KMS-11 (cell line): ENCODE results near the gene TFF3.

Source experiments
- H2AFZ ChIP-seq: fragments of 200-600 bp; sonication (generic); 2 replicates; pipeline ENCODE4 v1.6.1; 2016; ENCODE audit warnings: antibody characterized with exemption, mixed run types, low read depth
- H3K27ac ChIP-seq: fragments of 200-600 bp; sonication (generic); 2 replicates; pipeline ENCODE4 v1.6.1; 2016; ENCODE audit warnings: mild to moderate bottlenecking, mixed run types
- H3K27me3 ChIP-seq: fragments of 200-600 bp; sonication (generic); 2 replicates; pipeline ENCODE4 v1.6.1; 2017; ENCODE audit warnings: mild to moderate bottlenecking, low read depth, mixed run types, moderate library complexity; ENCODE audit not compliant: insufficient read depth
- H3K36me3 ChIP-seq: fragments of 200-600 bp; sonication (generic); 2 replicates; pipeline ENCODE4 v1.6.1; 2017; ENCODE audit warnings: mild to moderate bottlenecking, mixed run types; ENCODE audit not compliant: insufficient read depth
- H3K4me1 ChIP-seq: fragments of 200-600 bp; sonication (generic); 2 replicates; pipeline ENCODE4 v1.6.1; 2016; ENCODE audit warnings: mild to moderate bottlenecking, low read depth, mixed run types; ENCODE audit not compliant: poor library complexity, severe bottlenecking
- H3K4me2 ChIP-seq: fragments of 200-600 bp; sonication (generic); 2 replicates; pipeline ENCODE4 v1.7.0; 2016; ENCODE audit warnings: mild to moderate bottlenecking, mixed run types
- H3K4me3 ChIP-seq: fragments of 200-600 bp; sonication (generic); IDR thresholded peaks from 2 replicates; pipeline ENCODE4 v1.6.1; 2017; ENCODE audit warnings: low read depth, low read length, mixed read lengths; ENCODE audit not compliant: insufficient read depth
- H3K79me2 ChIP-seq: fragments of 200-600 bp; sonication (generic); 2 replicates; pipeline ENCODE4 v1.6.1; 2016; ENCODE audit warnings: low read depth, mixed run types; ENCODE audit not compliant: insufficient read depth
- H3K9ac ChIP-seq: fragments of 200-600 bp; sonication (generic); 2 replicates; pipeline ENCODE4 v1.6.1; 2016; ENCODE audit warnings: mild to moderate bottlenecking, mixed run types
- H4K20me1 ChIP-seq: fragments of 200-600 bp; sonication (generic); 2 replicates; pipeline ENCODE4 v1.6.1; 2016; ENCODE audit warnings: mild to moderate bottlenecking, mixed run types; ENCODE audit not compliant: insufficient read depth
- TF ChIP-seq, protein P1 (sequence below): fragments of 200-600 bp; sonication (generic); conservative IDR thresholded peaks from 2 replicates; pipeline ENCODE4 v1.6.1; 2017; ENCODE audit warnings: low read depth, mild to moderate bottlenecking, antibody characterized with exemption, low read length, moderate library complexity, mixed read lengths

The TFF3 gene

GRCh38 chr21:42279341-42279871, 35.8 kb downstream of the TFF3 start:
- Histone ChIP-seq H3K4me2 (no peak overlapping the region), H3K36me3 (no peaks in the 10 kb centered on the region)
- TF ChIP-seq, protein P1, sequence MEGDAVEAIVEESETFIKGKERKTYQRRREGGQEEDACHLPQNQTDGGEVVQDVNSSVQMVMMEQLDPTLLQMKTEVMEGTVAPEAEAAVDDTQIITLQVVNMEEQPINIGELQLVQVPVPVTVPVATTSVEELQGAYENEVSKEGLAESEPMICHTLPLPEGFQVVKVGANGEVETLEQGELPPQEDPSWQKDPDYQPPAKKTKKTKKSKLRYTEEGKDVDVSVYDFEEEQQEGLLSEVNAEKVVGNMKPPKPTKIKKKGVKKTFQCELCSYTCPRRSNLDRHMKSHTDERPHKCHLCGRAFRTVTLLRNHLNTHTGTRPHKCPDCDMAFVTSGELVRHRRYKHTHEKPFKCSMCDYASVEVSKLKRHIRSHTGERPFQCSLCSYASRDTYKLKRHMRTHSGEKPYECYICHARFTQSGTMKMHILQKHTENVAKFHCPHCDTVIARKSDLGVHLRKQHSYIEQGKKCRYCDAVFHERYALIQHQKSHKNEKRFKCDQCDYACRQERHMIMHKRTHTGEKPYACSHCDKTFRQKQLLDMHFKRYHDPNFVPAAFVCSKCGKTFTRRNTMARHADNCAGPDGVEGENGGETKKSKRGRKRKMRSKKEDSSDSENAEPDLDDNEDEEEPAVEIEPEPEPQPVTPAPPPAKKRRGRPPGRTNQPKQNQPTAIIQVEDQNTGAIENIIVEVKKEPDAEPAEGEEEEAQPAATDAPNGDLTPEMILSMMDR: no peak

DNA sequence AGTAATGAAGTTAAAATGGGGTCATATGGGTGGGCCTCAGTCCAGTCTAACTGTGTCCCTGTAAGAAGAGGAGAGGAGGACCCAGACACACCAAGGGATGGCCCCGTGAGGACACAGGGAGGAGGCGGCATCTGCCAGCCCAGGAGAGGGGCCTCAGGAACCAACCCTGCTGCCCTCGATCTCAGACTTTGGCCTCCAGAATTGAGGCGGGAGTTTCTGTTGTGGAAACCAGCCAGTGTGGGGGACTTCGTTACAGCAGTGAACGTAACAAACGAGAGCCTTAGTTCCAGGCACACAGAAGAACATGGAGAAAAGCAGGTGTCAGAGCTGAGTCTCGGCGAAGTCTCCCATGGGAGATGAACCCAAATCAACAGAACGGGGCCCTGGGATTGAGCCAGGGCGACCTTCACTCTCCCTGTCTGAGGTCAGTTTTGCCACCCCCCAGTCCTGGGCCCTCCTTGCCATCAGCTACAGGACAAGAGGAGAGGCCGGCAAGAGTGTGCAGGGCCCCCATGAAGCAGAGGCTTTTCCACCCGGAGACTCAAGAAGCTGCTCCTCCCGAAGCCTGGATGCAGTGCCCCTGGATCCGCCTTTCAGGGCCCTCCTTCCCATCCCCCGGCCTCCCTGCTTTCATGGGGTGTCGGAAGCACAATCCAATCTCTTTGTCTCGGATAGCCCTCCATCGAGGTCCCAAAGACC, 36.6 kb downstream of the TFF3 start:
- Histone ChIP-seq H4K20me1 (no peaks in the 10 kb centered on the region), H3K27me3 (no peaks in the 10 kb centered on the region), H3K4me3 (no peak overlapping the region), H3K79me2 (no peaks in the 10 kb centered on the region), H3K36me3 (no peaks in the 10 kb centered on the region), H3K27ac (no peak overlapping the region), H3K4me2 (no peak overlapping the region), H3K4me1 (no peaks in the 10 kb centered on the region), H3K9ac (no peak overlapping the region), H2AFZ (no peak overlapping the region)
- TF ChIP-seq, protein P1: no peak

More at GRCh38 chr21:42279341-42279871, 35.8 kb downstream of the TFF3 start:
- H3K9ac ChIP-seq: no peak overlapping the region
- no peaks in the 10 kb centered on the region for H4K20me1 ChIP-seq
- H2AFZ ChIP-seq: no peak overlapping the region
- H3K79me2 ChIP-seq: no peaks in the 10 kb centered on the region
- no peaks in the 10 kb centered on the region for H3K4me1 ChIP-seq
- H3K27ac ChIP-seq: no peak overlapping the region
- no peak overlapping the region for H3K4me3 ChIP-seq
- no peaks in the 10 kb centered on the region for H3K27me3 ChIP-seq

DNA sequence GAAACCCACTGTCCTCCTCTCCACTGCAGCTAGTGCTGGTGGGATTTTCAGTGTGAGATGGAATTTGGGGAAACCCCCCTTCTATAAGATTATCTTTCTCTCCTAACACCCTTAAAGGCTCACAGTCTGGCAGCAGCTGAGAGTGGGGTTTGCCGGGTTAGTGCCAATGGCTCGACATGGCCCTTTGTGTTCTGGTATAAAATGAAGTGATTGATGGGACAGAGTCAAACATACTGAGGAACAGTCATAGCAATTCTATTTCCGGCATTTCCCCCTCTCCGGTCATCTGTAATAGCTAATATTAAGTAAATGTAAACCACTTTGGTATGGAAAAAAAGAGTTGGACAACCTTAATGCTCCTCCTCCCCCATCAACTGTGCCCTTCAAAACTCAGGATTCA, 37.6 kb downstream of the TFF3 start:
- H2AFZ ChIP-seq: no peak overlapping the region
- H3K27me3 ChIP-seq: no peaks in the 10 kb centered on the region
- no peaks in the 10 kb centered on the region for H3K79me2 ChIP-seq
- no peak overlapping the region for H3K4me2 ChIP-seq
- H3K27ac ChIP-seq: no peak overlapping the region
- no peaks in the 10 kb centered on the region for H4K20me1 ChIP-seq
- H3K9ac ChIP-seq: no peak overlapping the region
- no peak overlapping the region for H3K4me3 ChIP-seq
- TF ChIP-seq, protein P1: no peak
- no peaks in the 10 kb centered on the region for H3K36me3 ChIP-seq
- H3K4me1 ChIP-seq: no peaks in the 10 kb centered on the region

DNA sequence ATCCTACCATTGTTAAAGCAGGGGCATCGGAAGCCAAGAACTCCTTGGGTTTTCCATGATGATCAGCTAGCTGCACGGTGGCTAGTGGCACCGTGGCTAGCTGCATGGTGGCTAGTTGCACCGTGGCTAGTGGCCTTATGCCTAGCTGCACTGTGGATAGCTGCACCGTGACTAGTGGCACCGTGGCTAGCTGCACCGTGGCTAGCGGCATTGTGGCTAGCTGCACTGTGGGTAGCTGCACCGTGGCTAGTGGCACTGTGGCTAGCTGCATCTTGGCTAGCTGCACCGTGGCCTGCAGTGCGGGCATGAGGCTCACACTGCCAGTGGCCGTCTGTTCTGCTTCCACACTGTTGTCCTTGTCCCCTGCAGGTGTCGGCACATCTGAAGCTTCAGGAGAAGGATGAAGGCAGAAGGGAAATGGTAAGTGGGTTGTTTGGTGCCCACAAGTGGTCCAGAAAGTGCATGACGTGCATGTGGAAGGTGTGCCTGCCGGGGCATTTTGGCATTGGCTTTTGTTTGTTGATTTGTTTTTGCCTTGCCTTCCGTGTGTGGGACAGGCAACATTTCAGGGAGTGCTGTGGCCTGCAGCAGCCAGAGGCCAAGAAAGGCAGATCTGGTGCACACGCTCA, 38.6 kb downstream of the TFF3 start:
- Histone ChIP-seq H3K79me2 (no peaks in the 10 kb centered on the region), H3K4me1 (no peaks in the 10 kb centered on the region), H3K4me3 (no peak overlapping the region), H3K36me3 (no peaks in the 10 kb centered on the region), H2AFZ (no peak overlapping the region), H3K9ac (no peak overlapping the region), H4K20me1 (no peaks in the 10 kb centered on the region), H3K4me2 (no peak overlapping the region), H3K27ac (no peak overlapping the region), H3K27me3 (no peaks in the 10 kb centered on the region)
- TF ChIP-seq, protein P1: no peak
